Ramos (cell line): ENCODE data around the gene CACNA1D.

ENCODE experiments used
- in situ Hi-C: fragments of 300-500 bp; cut with MboI; formaldehyde crosslinking; loops from one replicate; pipeline ENCODE4 v1.14.3; 2022; ENCODE audit warnings: low sequenced_read_pairs; ENCODE audit not compliant: unreplicated experiment

The CACNA1D gene

GRCh38 chr3:53728606-53729005 is 234.2 kb downstream of the CACNA1D start:
- in situ Hi-C loops = no loop called here

- in situ Hi-C loops = no loop called here
These were observed 234.7 kb downstream of the CACNA1D start for GRCh38 chr3:53729159-53729558.

- in situ Hi-C loops = no loop called here
These were observed 235.2 kb downstream of the CACNA1D start for GRCh38 chr3:53729618-53730017.

- in situ Hi-C loops = no loop called here
These were observed 236.2 kb downstream of the CACNA1D start for GRCh38 chr3:53730576-53730975.

- in situ Hi-C loops = no loop called here
These were observed 237.7 kb downstream of the CACNA1D start for GRCh38 chr3:53731934-53732624.

GRCh38 chr3:53733446-53733845 is 239.0 kb downstream of the CACNA1D start:
- in situ Hi-C loops = no loop called here

GRCh38 chr3:53739966-53740365 is 245.6 kb downstream of the CACNA1D start:
- in situ Hi-C loops = no loop called here

GRCh38 chr3:53740956-53741355 is 246.5 kb downstream of the CACNA1D start:
- in situ Hi-C loops = no loop called here

GRCh38 chr3:53744351-53744750 is 249.9 kb downstream of the CACNA1D start:
- in situ Hi-C loops = no loop called here

GRCh38 chr3:53747559-53747958 is 253.1 kb downstream of the CACNA1D start:
- in situ Hi-C loops = no loop called here

- in situ Hi-C loops = no loop called here
These were observed 254.3 kb downstream of the CACNA1D start for GRCh38 chr3:53748512-53749271.

GRCh38 chr3:53749448-53749847 is 255.0 kb downstream of the CACNA1D start:
- in situ Hi-C loops = no loop called here

- in situ Hi-C loops = no loop called here
These were observed 256.1 kb downstream of the CACNA1D start for GRCh38 chr3:53750253-53751210.

GRCh38 chr3:53753518-53754183 is 259.2 kb downstream of the CACNA1D start:
- in situ Hi-C loops = no loop called here

GRCh38 chr3:53754325-53754724 is 259.9 kb downstream of the CACNA1D start:
- in situ Hi-C loops = no loop called here

GRCh38 chr3:53758846-53759245 is 264.4 kb downstream of the CACNA1D start:
- in situ Hi-C loops = no loop called here

- in situ Hi-C loops = no loop called here
These were observed 268.9 kb downstream of the CACNA1D start for GRCh38 chr3:53763353-53763752.

- in situ Hi-C loops = no loop called here
These were observed 269.8 kb downstream of the CACNA1D start for GRCh38 chr3:53764026-53764775.

GRCh38 chr3:53765753-53766152 is 271.3 kb downstream of the CACNA1D start:
- in situ Hi-C loops = no loop called here
